ENCODE measurements around the gene AGT. TPM values are rescaled to one million over a fixed set of nuclear protein-coding genes. Genes with fewer than 3 reads are reported as not detected.
A peak's percentile ranks its signal among the peaks of the same experiment; 100 is the strongest.

Gene AGT
- polyA plus RNA-seq, 2 of the 4 experiments (the other 2 are of a cell fraction): 0.06 to 0.18 TPM

GRCh38 chr1:230753586-230754251 is 39.8 kb upstream of the AGT start:
- no peak overlapping the region for H3K4me2 ChIP-seq
- H3K4me1 ChIP-seq: no peaks in the 10 kb centered on the region
- no peaks in the 10 kb centered on the region for H3K9me3 ChIP-seq
- ChIA-PET CTCF (interaction anchor here (2.1 kb wide), 1 partner anchor 9 kb away, joined by 8 read pairs; no protein-coding TSS in a partner anchor), POLR2A (no interaction called here)
- no peak for TF ChIP-seq CHD4 (IDR thresholded peaks at IDR 0.05; ENCODE audit: borderline replicate concordance)
- TF ChIP-seq POLR2AphosphoS2 (conservative IDR thresholded peaks at IDR 0.05; ENCODE audit: low read length): no peak
- no peak for TF ChIP-seq EHMT2 (IDR thresholded peaks at IDR 0.05; ENCODE audit: low read depth)
- TF ChIP-seq MAFK (IDR thresholded peaks at IDR 0.05; ENCODE audit: partially characterized antibody): no peak
- no peak for TF ChIP-seq USF2 (IDR thresholded peaks at IDR 0.05)
- TF ChIP-seq HEYL (CRISPR knock-in tag; IDR thresholded peaks at IDR 0.05): no peak
- no peak for TF ChIP-seq REST (IDR thresholded peaks at IDR 0.05)
- no peak for TF ChIP-seq TP53 (CRISPR knock-in tag; IDR thresholded peaks at IDR 0.05)
- TF ChIP-seq CTCF (IDR thresholded peaks at IDR 0.05): no peak
- no peak for TF ChIP-seq HDAC2 (IDR thresholded peaks at IDR 0.05)
- TF ChIP-seq EP300 (IDR thresholded peaks at IDR 0.05): no peak
- TF ChIP-seq SMC3 (IDR thresholded peaks at IDR 0.05): no peak
- no peak for TF ChIP-seq CHD2 (IDR thresholded peaks at IDR 0.05; ENCODE audit: low read length, partially characterized antibody)
- no peak overlapping the region for H3K27ac ChIP-seq
- WGBS (ENCODE audit: missing lambda C conversion rate): 67% methylated on average over 23 of the region's 24 CpGs
- H3K4me3 ChIP-seq: no peak overlapping the region
- ATAC-seq (peak in 1 of 2 experiments; percentile 60; a peak in 3 of 6 replicates), DNase-seq (ENCODE audit: low read depth in 1 of 2, low spot score in 1 of 2) (no peak), FAIRE-seq (no peak)

GRCh38 chr1:230753191-230753585 is 39.3 kb upstream of the AGT start:
- H3K4me3 ChIP-seq: no peak overlapping the region
- no peak overlapping the region for H3K4me2 ChIP-seq
- no peak overlapping the region for H3K27ac ChIP-seq
- ChIA-PET CTCF (interaction anchor here (2.1 kb wide), 1 partner anchor 9 kb away, joined by 8 read pairs; no protein-coding TSS in a partner anchor), POLR2A (no interaction called here)
- DNase-seq (ENCODE audit: low read depth in 1 of 2, low spot score in 1 of 2) (no peak), ATAC-seq (no peak), FAIRE-seq (no peak)
- no peak for TF ChIP-seq ELK1 (IDR thresholded peaks at IDR 0.05; ENCODE audit: low read depth, low read length)
- no peak for TF ChIP-seq RNF2 (IDR thresholded peaks at IDR 0.05; ENCODE audit: borderline replicate concordance, low read depth)
- no peaks in the 10 kb centered on the region for H3K9me3 ChIP-seq
- WGBS (ENCODE audit: missing lambda C conversion rate): 91% methylated on average over 5 of the region's 5 CpGs
- no peaks in the 10 kb centered on the region for H3K4me1 ChIP-seq

Data from A549 (cell line).